Heart left ventricle (tissue), 16 donors: Measurements from ENCODE around the gene CD99L2. TPM values are rescaled to one million over a fixed set of nuclear protein-coding genes. Genes with fewer than 3 reads are reported as not detected.

Experiments used
- ATAC-seq, 4 donors: fragments of 200-7000 bp; cut with Tn5 transposase; one replicate each; pipeline ENCODE4 v1.9.1; 2020 to 2022; ENCODE audit warnings: moderate library complexity in 4 of 4, mild to moderate bottlenecking in 3 of 4, moderate number of reproducible peaks in 1 of 4
- DNase-seq, 5 donors: peaks; one replicate each; pipeline ENCODE4 v3.0.0-alpha.2; 2020
- H3K27ac ChIP-seq, 12 donors: fragments of 200-600 bp; sonication (generic) in 4 of 12; one replicate each; pipeline versions ENCODE4 v1.5.0 to v1.8.0; 2016 to 2022; ENCODE audit warnings: mild to moderate bottlenecking in 2 of 12
- H3K27me3 ChIP-seq, 9 donors: fragments of 200-600 bp; sonication (generic) in 2 of 9; one replicate each; pipeline versions ENCODE4 v1.5.1 to v1.8.0; 2016 to 2022; ENCODE audit warnings: mild to moderate bottlenecking in 3 of 9
- H3K36me3 ChIP-seq, 9 donors: fragments of 200-600 bp; sonication (generic) in 2 of 9; one replicate each; pipeline versions ENCODE4 v1.5.0 to v1.8.0; 2018 to 2022; ENCODE audit warnings: mild to moderate bottlenecking in 2 of 9
- H3K4me1 ChIP-seq, 12 donors: fragments of 200-600 bp; sonication (generic) in 4 of 12; one replicate each; pipeline versions ENCODE4 v1.5.0 to v1.8.0; 2016 to 2022; ENCODE audit warnings: mild to moderate bottlenecking in 3 of 12
- H3K4me3 ChIP-seq, 12 donors: fragments of 200-600 bp; sonication (generic) in 4 of 12; one replicate each; pipeline versions ENCODE4 v1.5.0 to v1.8.0; 2017 to 2022; ENCODE audit warnings: mild to moderate bottlenecking in 9 of 12, moderate library complexity in 4 of 12
- H3K9me3 ChIP-seq, 12 donors: fragments of 200-600 bp; sonication (generic) in 4 of 12; one replicate each; pipeline versions ENCODE4 v1.5.0 to v1.8.0; 2016 to 2022; ENCODE audit warnings: mild to moderate bottlenecking in 1 of 12
- CTCF ChIP-seq, 12 donors: fragments of 200-600 bp; sonication (generic) in 4 of 12; IDR thresholded peaks; one replicate each; pipeline versions ENCODE4 v1.5.0 to v1.8.0; 2018 to 2022; ENCODE audit warnings: antibody characterized with exemption in 12 of 12, mild to moderate bottlenecking in 5 of 12
- POLR2A ChIP-seq, 2 donors: fragments of 450-650 bp; IDR thresholded peaks; one replicate each; pipeline ENCODE4 v1.6.1; 2017; ENCODE audit warnings: antibody characterized with exemption in 2 of 2, mild to moderate bottlenecking in 2 of 2, moderate library complexity in 2 of 2
- WGBS, 4 donors: extraction: QIAGEN DNeasy Blood & Tissue Kit in 2 of 4; methylation state at CpG; one replicate each; pipeline versions ENCODE4 v1.1.5 to v1.1.7; 2013 to 2018; 5-methylcytosine and 5-hydroxymethylcytosine counted together
- intact Hi-C, 10 donors: fragments of 100-400 bp; cut with DNase I; formaldehyde crosslinking; loops; one replicate each; pipeline versions ENCODE4 v1.11.1 to v1.14.2; 2022
- long read RNA-seq, 3 donors: library from polyadenylated mRNA; unstranded; transcript quantifications; one replicate each; pipeline ENCODE4 v2.0.0, GENCODE V29; 2020 to 2021
- polyA plus RNA-seq, 2 donors: library from polyadenylated mRNA; stranded (reverse); fragments of 200-250 nt; gene quantifications; one replicate each; pipeline ENCODE4 v1.2.3, GENCODE V29; 2013
- total RNA-seq, 9 donors: library from RNA; depleted of rRNA in 2 of 9; stranded (reverse); fragments of >200 nt in 2 of 9; fragmentation: NEBNext Ultra II Directional in 3 of 9; extraction: Animal tissue kit (Norgen Biotek cat#: 25700) in 3 of 9; gene quantifications; one replicate each; pipeline versions ENCODE4 v1.1.0 to v1.2.4, GENCODE V29; 2016 to 2023
- donor health status: ischemic (EF 13 %, LVEDD 7.1; RV severe dilation, severe dysfunction).
- donor health status: healthy with polysubstance abuse.
- donor health status: DM: no; HTN: yes; CAD: no.
- donor health status: DM: no; HTN: no; CAD: no.
- donor health status: ischemic (EF 25% LVEDD 6.9; RV normal size, moderate dysfunction).
- donor health status: ischemic (EF 25% LVEDD 5.7; RV mildly dilated, moderate dysfunction).
- donor health status: healthy.
- donor health status: DM: yes; HTN: yes; CAD: no.
- donor health status: ischemic (EF 35%, LVEDD 5.7; RV mildly dilated, moderate dysfunction).
- donor health status: nonischemic (EF 11% LVEDD 7.7; RV severe dilation, severe dysfunction).
- donor health status: DM: yes; HTN: yes; CAD: no.
- donor health status: PGD.
- donor health status: ischemic (EF 29% LVEDD 5.4; RV normal size, mild dysfunction).
- donor health status: nonischemic (EF 23%, LVEDD 6.1; RV moderate dilation, normal function).

The CD99L2 gene
- total RNA-seq (100 to 1,000 TPM in 3 of 9 donors, 10 to 100 TPM in 6; 70.8 to 115 (median 94.6) TPM), polyA plus RNA-seq (10 to 100 TPM; 51.9 to 72.9 TPM)
- long read RNA-seq, donor 1, transcript CD99L2-203 (11 exons, 3,604 nt): major isoform, 88 of 185 reads
- long read RNA-seq, donor 1, transcript CD99L2-206 (9 exons, 988 nt): minor isoform, 12 of 185 reads
- long read RNA-seq, donor 1, partial matches to known transcripts: 22 of 185 reads
- long read RNA-seq, donor 1, other reads (novel, unspliced or antisense): 63 of 185 reads
- long read RNA-seq, donor 2, transcript CD99L2-206 (9 exons, 988 nt): minor isoform, 87 of 427 reads
- long read RNA-seq, donor 2, transcript CD99L2-203 (11 exons, 3,604 nt): major isoform, 204 of 427 reads
- long read RNA-seq, donor 2, partial matches to known transcripts: 40 of 427 reads
- long read RNA-seq, donor 2, other reads (novel, unspliced or antisense): 95 of 427 reads
- long read RNA-seq, donor 3, transcript CD99L2-203 (11 exons, 3,604 nt): major isoform, 70 of 143 reads
- long read RNA-seq, donor 3, transcript CD99L2-206 (9 exons, 988 nt): minor isoform, 8 of 143 reads
- long read RNA-seq, donor 3, partial matches to known transcripts: 59 of 143 reads
- long read RNA-seq, donor 3, other reads (novel, unspliced or antisense): 6 of 143 reads

- H3K9me3 ChIP-seq: no peaks in the 10 kb centered on the region
- H3K36me3 ChIP-seq: no peaks in the 10 kb centered on the region
- peaks cover 0 to 12% (median 0%) of the 10 kb centered on the region in 12 donors for H3K4me1 ChIP-seq
- intact Hi-C loops: loop anchor here in 1 of 10 donors (5.0 kb wide), 2 partner anchors 126 to 184 kb away; no protein-coding TSS in a partner anchor
- 1 to 40% (median 17%) methylated on average over 4 to 95 of the region's 95 CpGs for WGBS, 4 donors
- ATAC-seq (peak; percentile 94 to 98 (median 98)), DNase-seq (peak; percentile 88 to 95 (median 91))
- TF ChIP-seq CTCF (IDR thresholded peaks at IDR 0.05) (no peak), POLR2A (IDR thresholded peaks at IDR 0.05) (peak in 1 of 2 donors; percentile 45)
- H3K4me3 ChIP-seq: peak within 1 kb of the TSS; percentile 46 to 91 (median 66)
- H3K27me3 ChIP-seq: no peaks in the 10 kb centered on the region
- H3K27ac ChIP-seq: peak within 1 kb of the TSS; percentile 32 to 84 (median 80)
These were observed at the start of gene CD99L2 for GRCh38 chrX:150898343-150899190. CD99L2 (minus strand) TSS chrX:150898668; CDS start chrX:150898588, 80 bp downstream.

GRCh38 chrX:150944233-150944632, 45.8 kb upstream of the CD99L2 start:
- no peak for DNase-seq
- ATAC-seq: no peak
- Histone ChIP-seq H3K27ac (no peak overlapping the region), H3K4me3 (no peak overlapping the region), H3K27me3 (peaks cover 0 to 3% (median 0%) of the 10 kb centered on the region in 9 donors), H3K4me1 (no peaks in the 10 kb centered on the region), H3K36me3 (no peaks in the 10 kb centered on the region), H3K9me3 (no peaks in the 10 kb centered on the region)
- WGBS, 4 donors: 70 to 80% (median 74%) methylated on average over 2 to 3 of the region's 3 CpGs
- TF ChIP-seq CTCF (IDR thresholded peaks at IDR 0.05) (no peak), POLR2A (IDR thresholded peaks at IDR 0.05) (no peak)
- intact Hi-C loops: no loop called here

- Histone ChIP-seq H3K27ac (no peak overlapping the region), H3K27me3 (peaks cover 0 to 3% (median 0%) of the 10 kb centered on the region in 9 donors), H3K9me3 (no peaks in the 10 kb centered on the region), H3K4me3 (no peak overlapping the region), H3K4me1 (no peaks in the 10 kb centered on the region), H3K36me3 (no peaks in the 10 kb centered on the region)
- DNase-seq (no peak), ATAC-seq (peak in 1 of 4 donors; percentile 31)
- TF ChIP-seq POLR2A (IDR thresholded peaks at IDR 0.05) (no peak), CTCF (IDR thresholded peaks at IDR 0.05) (no peak)
- 66 to 75% (median 70%) methylated on average over 8 to 9 of the region's 9 CpGs for WGBS, 4 donors
- intact Hi-C loops: no loop called here
These were observed 44.6 kb upstream of the CD99L2 start for GRCh38 chrX:150942942-150943594.
